ENCODE results near the gene HSPG2. TPM values are rescaled to one million over a fixed set of nuclear protein-coding genes. Genes with fewer than 3 reads are reported as not detected.

Gene HSPG2
- total and polyA plus RNA-seq, 9 of the 15 experiments (the other 6 are each of a cell fraction or from before 2014, with no cell fraction given) = 0.14 to 160 (median 15.7) TPM

- intact Hi-C loops (cut with micrococcal nuclease) = no loop called here
- FAIRE-seq (no peak), ATAC-seq (no peak), DNase-seq (ENCODE audit: extremely low read depth in 1 of 4, low spot score in 3 of 4) (no peak)
- no peak overlapping the region for H3K9ac ChIP-seq (ENCODE audit: insufficient read depth in 1 of 2, low read depth in 2 of 2, low read length in 2 of 2)
- H4K20me1 ChIP-seq (replicated peaks; ENCODE audit: control insufficient read depth, insufficient read depth, low read length) = no peaks in the 10 kb centered on the region
- H3K4me1 ChIP-seq (replicated peaks in 1 of 2; ENCODE audit: control insufficient read depth in 2 of 2, insufficient read depth in 2 of 2, low read length in 2 of 2) = peaks cover 0 to 18% of the 10 kb centered on the region in 2 experiments; a peak in 1 of 5 replicates
- H3K36me3 ChIP-seq (ENCODE audit: control insufficient read depth, insufficient read depth, low read length) = peaks cover 88% of the 10 kb centered on the region
- ChIA-PET CTCF (ENCODE audit: low intra/inter-chr PET ratio) (no interaction called here), POLR2A (no interaction called here)
- H3K9me3 ChIP-seq (replicated peaks; ENCODE audit: control insufficient read depth, insufficient read depth, low read depth, low read length) = peaks cover 8% of the 10 kb centered on the region; the same call in 1 of the 2 replicates
- no TSS peak for BruUV-seq (replicated peaks)
- H3K27me3 ChIP-seq (ENCODE audit: control insufficient read depth in 2 of 2, insufficient read depth in 2 of 2, low read length in 2 of 2) = no peaks in the 10 kb centered on the region
- no peak for TF ChIP-seq FOXM1 (IDR thresholded peaks at IDR 0.05; ENCODE audit: low read depth)
- TF ChIP-seq FOXM1 (CRISPR knock-in tag; IDR thresholded peaks at IDR 0.05; ENCODE audit: low read depth) = no peak
- TF ChIP-seq BHLHE40 (IDR thresholded peaks at IDR 0.05; ENCODE audit: low read length) = no peak
- TF ChIP-seq HDAC2 (IDR thresholded peaks at IDR 0.05) = no peak
- no peak for TF ChIP-seq KLF16 (IDR thresholded peaks at IDR 0.05)
- no peak for TF ChIP-seq ZNF695 (CRISPR knock-in tag; IDR thresholded peaks at IDR 0.05)
- TF ChIP-seq BRD9 (IDR thresholded peaks at IDR 0.05; ENCODE audit: low read depth, partially characterized antibody) = no peak
- H3K79me2 ChIP-seq (ENCODE audit: control insufficient read depth, insufficient read depth, low read length) = no peaks in the 10 kb centered on the region
- no peaks in the 10 kb centered on the region for H3K9me1 ChIP-seq (ENCODE audit: control insufficient read depth, insufficient read depth, low read length)
- no peak overlapping the region for H3K4me2 ChIP-seq (ENCODE audit: insufficient read depth, low read length)
- in situ Hi-C loops (cut with MboI) = no loop called here
- H3K4me3 ChIP-seq = no peak overlapping the region
- no peak overlapping the region for H2AFZ ChIP-seq (ENCODE audit: low read depth, low read length)
- WGBS (ENCODE audit: insufficient coverage, low coverage, missing lambda C conversion rate) = 91% methylated on average over 10 of the region's 10 CpGs
- H3K27ac ChIP-seq (ENCODE audit: extremely low read depth, low read depth, low read length) = no peak overlapping the region
These were observed 77.4 kb downstream of the HSPG2 start for GRCh38 chr1:21859669-21860179.
